Astrocyte (in vitro differentiated cells and primary cell): ENCODE data around the gene COX8C. TPM values are rescaled to one million over a fixed set of nuclear protein-coding genes. Genes with fewer than 3 reads are reported as not detected.

ENCODE experiments used
- DNase-seq: peaks from one replicate; pipeline ENCODE4 v3.0.0-alpha.2; 2010; ENCODE audit warnings: low read depth
- FAIRE-seq: peaks from 2 replicates; lab custom pipeline; 2011; peaks lifted over from hg19 to GRCh38; lab: Jason Lieb, UNC
- H2AFZ ChIP-seq: 2 replicates; pipeline ENCODE4 v1.6.0; 2012; ENCODE audit warnings: low read depth, low read length, inconsistent platforms
- H3K27ac ChIP-seq: 2 replicates; pipeline ENCODE4 v1.5.1; 2011; ENCODE audit warnings: low read depth, low read length, inconsistent platforms
- H3K27me3 ChIP-seq: 2 replicates; pipeline ENCODE4 v1.6.0; 2011; ENCODE audit warnings: low read length, inconsistent platforms; ENCODE audit not compliant: insufficient read depth
- H3K36me3 ChIP-seq: 2 replicates; pipeline ENCODE4 v1.5.1; 2011; ENCODE audit warnings: low read length, inconsistent platforms; ENCODE audit not compliant: insufficient read depth
- H3K4me1 ChIP-seq: 2 replicates; pipeline ENCODE4 v1.5.1; 2011; ENCODE audit warnings: low read length, inconsistent platforms; ENCODE audit not compliant: insufficient read depth
- H3K4me2 ChIP-seq: 2 replicates; pipeline ENCODE4 v1.6.0; 2012; ENCODE audit warnings: low read length, inconsistent platforms
- H3K4me3 ChIP-seq: 2 replicates; pipeline ENCODE4 v1.5.1; 2011; ENCODE audit warnings: low read depth, mild to moderate bottlenecking, low read length, inconsistent platforms; ENCODE audit not compliant: insufficient read depth
- H3K79me2 ChIP-seq: 2 replicates; pipeline ENCODE4 v1.6.0; 2012; ENCODE audit warnings: mild to moderate bottlenecking, low read length, inconsistent platforms; ENCODE audit not compliant: insufficient read depth
- H3K9ac ChIP-seq: 2 replicates; pipeline ENCODE4 v1.6.0; 2012; ENCODE audit warnings: mild to moderate bottlenecking, low read length, inconsistent platforms
- H3K9me3 ChIP-seq: 2 replicates; pipeline ENCODE4 v1.5.1; 2012; ENCODE audit warnings: low read depth, mild to moderate bottlenecking, low read length, inconsistent platforms; ENCODE audit not compliant: insufficient read depth
- H4K20me1 ChIP-seq: 2 replicates; pipeline ENCODE4 v1.6.0; 2012; ENCODE audit warnings: low read length, inconsistent platforms; ENCODE audit not compliant: insufficient read depth
- H3K27ac Mint-ChIP-seq: one replicate; pipeline ENCODE4 v1.8.0; 2021; ENCODE audit warnings: mild to moderate bottlenecking, mixed read lengths; ENCODE audit not compliant: unreplicated experiment
- H3K27me3 Mint-ChIP-seq: one replicate; pipeline ENCODE4 v1.8.0; 2021; ENCODE audit warnings: low read depth, mixed read lengths; ENCODE audit not compliant: unreplicated experiment
- H3K36me3 Mint-ChIP-seq: one replicate; pipeline ENCODE4 v1.8.0; 2021; ENCODE audit warnings: low read depth, mixed read lengths; ENCODE audit not compliant: unreplicated experiment
- H3K4me1 Mint-ChIP-seq: one replicate; pipeline ENCODE4 v1.8.0; 2021; ENCODE audit warnings: low read depth, mixed read lengths; ENCODE audit not compliant: unreplicated experiment
- H3K4me3 Mint-ChIP-seq: one replicate; pipeline ENCODE4 v1.8.0; 2021; ENCODE audit warnings: mild to moderate bottlenecking, moderate library complexity, mixed read lengths; ENCODE audit not compliant: unreplicated experiment
- H3K9me3 Mint-ChIP-seq: one replicate; pipeline ENCODE4 v1.8.0; 2021; ENCODE audit warnings: mild to moderate bottlenecking, mixed read lengths; ENCODE audit not compliant: unreplicated experiment
- CTCF ChIP-seq: IDR thresholded peaks from 2 replicates; pipeline ENCODE4 v1.5.1; 2011; ENCODE audit warnings: low read depth, mild to moderate bottlenecking, inconsistent platforms, low read length, moderate library complexity; ENCODE audit not compliant: insufficient read depth
- EZH2 ChIP-seq: IDR thresholded peaks from 2 replicates; pipeline ENCODE4 v1.6.1; 2012; ENCODE audit warnings: mild to moderate bottlenecking, low read length, inconsistent platforms; ENCODE audit not compliant: insufficient read depth
- total RNA-seq: library from RNA; stranded (reverse); gene quantifications from 2 replicates; pipeline ENCODE4 v1.2.1, GENCODE V29; 2021

The COX8C gene
- total RNA-seq, 1 donor from 2014 or later = not detected

- H3K36me3 Mint-ChIP-seq = peaks cover 3% of the 10 kb centered on the region
- H3K36me3 ChIP-seq = no peaks in the 10 kb centered on the region
- H3K4me3 ChIP-seq = no peak overlapping the region
- peaks cover 7% of the 10 kb centered on the region for H3K4me1 ChIP-seq
- peaks cover 51% of the 10 kb centered on the region for H3K4me1 Mint-ChIP-seq
- H3K9me3 Mint-ChIP-seq = no peaks in the 10 kb centered on the region
- no peak overlapping the region for H3K4me2 ChIP-seq
- H3K27me3 ChIP-seq = no peaks in the 10 kb centered on the region
- H3K4me3 Mint-ChIP-seq = no peak overlapping the region
- H3K27ac ChIP-seq = no peak overlapping the region
- H3K9me3 ChIP-seq = no peaks in the 10 kb centered on the region
- TF ChIP-seq CTCF (no peak), EZH2 (no peak)
- peaks cover 61% of the 10 kb centered on the region for H4K20me1 ChIP-seq
- H3K27me3 Mint-ChIP-seq = no peaks in the 10 kb centered on the region
- H3K9ac ChIP-seq = no peak overlapping the region
- DNase-seq (no peak), FAIRE-seq (no peak)
- H2AFZ ChIP-seq = no peak overlapping the region
- peak overlapping the region; percentile 62 for H3K27ac Mint-ChIP-seq
- H3K79me2 ChIP-seq = peaks cover 93% of the 10 kb centered on the region
These were observed 43.3 kb upstream of the COX8C start for GRCh38 chr14:93303659-93304058.

- no peaks in the 10 kb centered on the region for H3K36me3 ChIP-seq
- Mint-ChIP-seq H3K9me3 (no peaks in the 10 kb centered on the region), H3K4me3 (peak overlapping the region; percentile 45), H3K27ac (peak overlapping the region; percentile 79), H3K4me1 (peaks cover 44% of the 10 kb centered on the region), H3K27me3 (no peaks in the 10 kb centered on the region), H3K36me3 (peaks cover 3% of the 10 kb centered on the region)
- H3K4me1 ChIP-seq = peaks cover 7% of the 10 kb centered on the region
- H2AFZ ChIP-seq = no peak overlapping the region
- H3K4me3 ChIP-seq = no peak overlapping the region
- FAIRE-seq (no peak), DNase-seq (peak; percentile 25)
- no peak for TF ChIP-seq CTCF
- TF ChIP-seq EZH2 = no peak
- H3K9ac ChIP-seq = no peak overlapping the region
- H3K9me3 ChIP-seq = no peaks in the 10 kb centered on the region
- H4K20me1 ChIP-seq = peaks cover 59% of the 10 kb centered on the region
- H3K27me3 ChIP-seq = no peaks in the 10 kb centered on the region
- H3K4me2 ChIP-seq = no peak overlapping the region
- H3K27ac ChIP-seq = peak overlapping the region; percentile 38
- peaks cover 92% of the 10 kb centered on the region for H3K79me2 ChIP-seq
These were observed 42.2 kb upstream of the COX8C start for GRCh38 chr14:93304771-93305170.

GRCh38 chr14:93305725-93306418, 41.1 kb upstream of the COX8C start:
- Histone ChIP-seq H3K9me3 (no peaks in the 10 kb centered on the region), H3K27ac (no peak overlapping the region), H2AFZ (no peak overlapping the region), H3K4me1 (peaks cover 7% of the 10 kb centered on the region), H3K9ac (no peak overlapping the region), H3K4me2 (no peak overlapping the region), H3K27me3 (no peaks in the 10 kb centered on the region), H3K4me3 (no peak overlapping the region), H3K36me3 (no peaks in the 10 kb centered on the region), H3K79me2 (peaks cover 93% of the 10 kb centered on the region), H4K20me1 (peaks cover 64% of the 10 kb centered on the region)
- Mint-ChIP-seq H3K9me3 (no peaks in the 10 kb centered on the region), H3K4me1 (peaks cover 39% of the 10 kb centered on the region), H3K27ac (no peak overlapping the region), H3K27me3 (no peaks in the 10 kb centered on the region), H3K4me3 (no peak overlapping the region), H3K36me3 (peaks cover 3% of the 10 kb centered on the region)
- DNase-seq (no peak), FAIRE-seq (no peak)
- TF ChIP-seq CTCF = no peak
- no peak for TF ChIP-seq EZH2
